GM23338 (cell line): ENCODE measurements around the gene PODN. TPM values are rescaled to one million over a fixed set of nuclear protein-coding genes. Genes with fewer than 3 reads are reported as not detected.

ENCODE experiments used
- ATAC-seq: fragments of 200-7000 bp; cut with Tn5 transposase; 3 replicates; pipeline ENCODE4 v1.9.1; 2020
- DNase-seq: peaks from one replicate; pipeline ENCODE4 v3.0.0-alpha.2; 2015; ENCODE audit warnings: low spot score
- H2AFZ ChIP-seq: fragments of 200-600 bp; sonication (generic); 2 replicates; pipeline ENCODE4 v1.8.0; 2016; ENCODE audit warnings: antibody characterized with exemption, mild to moderate bottlenecking, moderate library complexity
- H3F3A ChIP-seq: fragments of 200-600 bp; sonication (generic); replicated peaks from 2 replicates; pipeline ENCODE4 v1.8.0; 2017; ENCODE audit warnings: antibody characterized with exemption, mixed run types, low read depth
- H3K27ac ChIP-seq: fragments of 200-600 bp; sonication (generic); 2 replicates; pipeline ENCODE4 v1.6.1; 2016; ENCODE audit warnings: low read depth
- H3K27me3 ChIP-seq: fragments of 200-600 bp; sonication (generic); 2 replicates; pipeline ENCODE4 v1.8.0; 2016; ENCODE audit warnings: mild to moderate bottlenecking, mixed run types, moderate library complexity; ENCODE audit not compliant: insufficient read depth
- H3K36me3 ChIP-seq: fragments of 200-600 bp; sonication (generic); 2 replicates; pipeline ENCODE4 v1.8.0; 2016; ENCODE audit warnings: mild to moderate bottlenecking; ENCODE audit not compliant: insufficient read depth
- H3K4me1 ChIP-seq: fragments of 200-600 bp; sonication (generic); 2 replicates; pipeline ENCODE4 v1.8.0; 2016; ENCODE audit warnings: mild to moderate bottlenecking, moderate library complexity; ENCODE audit not compliant: insufficient read depth
- H3K4me2 ChIP-seq: fragments of 200-600 bp; sonication (generic); 2 replicates; pipeline ENCODE4 v1.7.1; 2017; ENCODE audit warnings: mixed run types
- H3K4me3 ChIP-seq: fragments of 200-600 bp; sonication (generic); 2 replicates; pipeline ENCODE4 v1.6.1; 2016; ENCODE audit warnings: mixed run types
- H3K79me2 ChIP-seq: fragments of 200-600 bp; sonication (generic); replicated peaks from 2 replicates; pipeline ENCODE4 v1.8.0; 2017; ENCODE audit warnings: mild to moderate bottlenecking; ENCODE audit not compliant: insufficient read depth
- H3K9me2 ChIP-seq: fragments of 200-600 bp; sonication (generic); 2 replicates; pipeline ENCODE4 v1.8.0; 2017; ENCODE audit not compliant: insufficient read depth
- H4K20me1 ChIP-seq: fragments of 200-600 bp; sonication (generic); replicated peaks from 2 replicates; pipeline ENCODE4 v1.8.0; 2017; ENCODE audit warnings: mild to moderate bottlenecking; ENCODE audit not compliant: insufficient read depth
- H3K27ac Mint-ChIP-seq: 2 replicates; pipeline ENCODE4 v1.8.0; 2020; ENCODE audit warnings: inconsistent platforms, mild to moderate bottlenecking, moderate library complexity, mixed read lengths
- H3K27me3 Mint-ChIP-seq: 3 replicates; pipeline ENCODE4 v1.8.0; 2022; ENCODE audit warnings: low read depth, mild to moderate bottlenecking, moderate library complexity, mixed read lengths, inconsistent platforms; ENCODE audit not compliant: insufficient read depth, poor library complexity
- H3K36me3 Mint-ChIP-seq: 3 replicates; pipeline ENCODE4 v1.8.0; 2021; ENCODE audit warnings: low read depth, mild to moderate bottlenecking, inconsistent platforms, moderate library complexity, mixed read lengths
- H3K4me1 Mint-ChIP-seq: 3 replicates; pipeline ENCODE4 v1.8.0; 2020; ENCODE audit warnings: mild to moderate bottlenecking, inconsistent platforms, mixed read lengths
- H3K4me3 Mint-ChIP-seq: 3 replicates; pipeline ENCODE4 v1.8.0; 2021; ENCODE audit warnings: moderate library complexity, mild to moderate bottlenecking, inconsistent platforms, mixed read lengths
- H3K9me3 Mint-ChIP-seq: 3 replicates; pipeline ENCODE4 v1.8.0; 2020; ENCODE audit warnings: moderate library complexity, mild to moderate bottlenecking, inconsistent platforms, mixed read lengths
- CREB1 ChIP-seq: fragments of 250-450 bp; sonication (Bioruptor Pico); IDR thresholded peaks from 2 replicates; pipeline ENCODE4 v1.5.0; 2020; ENCODE audit warnings: low read depth, mild to moderate bottlenecking, moderate library complexity
- JUNB ChIP-seq: IDR thresholded peaks from one replicate; pipeline ENCODE4 v1.6.1; 2016; ENCODE audit warnings: antibody characterized with exemption; ENCODE audit not compliant: unreplicated experiment
- ZNF114 ChIP-seq: fragments of 250-450 bp; sonication (Bioruptor Pico); IDR thresholded peaks from 2 replicates; pipeline ENCODE4 v1.5.0; 2020; ENCODE audit warnings: mild to moderate bottlenecking, moderate library complexity
- polyA plus RNA-seq: library from polyadenylated mRNA; unstranded; fragments of >200 nt; fragmentation: Nextera tagmentation; extraction: Ambion mirVana; gene quantifications from 2 replicates; pipeline ENCODE4 v1.2.1, GENCODE V29; 2016
- total RNA-seq: library from RNA; depleted of rRNA; stranded (reverse); fragments of >200 nt; shearing (Covaris generic); gene quantifications from 2 replicates; pipeline ENCODE4 v1.2.3, GENCODE V29; 2014
- TF ChIP-seq, protein P1 (sequence below): fragments of 250-450 bp; sonication (Bioruptor Pico); IDR thresholded peaks from 2 replicates; pipeline ENCODE4 v1.5.0; 2020; ENCODE audit warnings: mild to moderate bottlenecking, moderate library complexity
- TF ChIP-seq, protein P2 (sequence below): IDR thresholded peaks from 2 replicates; pipeline ENCODE4 v1.6.1; 2016; ENCODE audit warnings: antibody characterized with exemption
- TF ChIP-seq, protein P3 (sequence below), 2 experiments: fragments of 200-600 bp in 1 of 2; sonication (generic) in 1 of 2; conservative IDR thresholded peaks; 2 replicates each; pipeline versions ENCODE4 v1.5.1 to v1.6.1; 2016 to 2017; ENCODE audit warnings: antibody characterized with exemption in 2 of 2, low read depth in 2 of 2, mild to moderate bottlenecking in 2 of 2, moderate library complexity in 1 of 2

PODN gene
- total and polyA plus RNA-seq, 2 experiments from 2014 or later: 0.16 to 0.24 TPM

DNA sequence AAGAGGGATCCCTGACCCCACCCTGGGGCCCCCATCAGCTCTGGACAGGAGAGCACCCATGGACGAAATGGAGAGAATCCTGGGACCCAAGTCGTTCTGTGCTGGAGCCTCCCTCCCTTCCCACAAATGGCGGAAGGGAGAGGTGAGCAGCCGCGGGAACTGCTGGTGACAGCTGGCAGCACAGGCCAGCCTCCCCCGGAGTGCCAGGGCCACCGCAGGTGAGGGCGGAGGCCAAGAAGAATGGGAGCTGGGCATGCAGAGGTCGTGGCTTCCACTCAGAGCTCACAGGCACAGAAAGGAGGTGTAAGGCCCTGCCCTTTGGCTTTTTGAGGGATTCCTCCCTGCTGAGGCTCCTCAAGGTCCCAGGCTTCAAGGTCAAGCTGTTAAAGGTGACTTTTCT is 55.8 kb downstream of the PODN start (continued):
- TF ChIP-seq, protein P1, sequence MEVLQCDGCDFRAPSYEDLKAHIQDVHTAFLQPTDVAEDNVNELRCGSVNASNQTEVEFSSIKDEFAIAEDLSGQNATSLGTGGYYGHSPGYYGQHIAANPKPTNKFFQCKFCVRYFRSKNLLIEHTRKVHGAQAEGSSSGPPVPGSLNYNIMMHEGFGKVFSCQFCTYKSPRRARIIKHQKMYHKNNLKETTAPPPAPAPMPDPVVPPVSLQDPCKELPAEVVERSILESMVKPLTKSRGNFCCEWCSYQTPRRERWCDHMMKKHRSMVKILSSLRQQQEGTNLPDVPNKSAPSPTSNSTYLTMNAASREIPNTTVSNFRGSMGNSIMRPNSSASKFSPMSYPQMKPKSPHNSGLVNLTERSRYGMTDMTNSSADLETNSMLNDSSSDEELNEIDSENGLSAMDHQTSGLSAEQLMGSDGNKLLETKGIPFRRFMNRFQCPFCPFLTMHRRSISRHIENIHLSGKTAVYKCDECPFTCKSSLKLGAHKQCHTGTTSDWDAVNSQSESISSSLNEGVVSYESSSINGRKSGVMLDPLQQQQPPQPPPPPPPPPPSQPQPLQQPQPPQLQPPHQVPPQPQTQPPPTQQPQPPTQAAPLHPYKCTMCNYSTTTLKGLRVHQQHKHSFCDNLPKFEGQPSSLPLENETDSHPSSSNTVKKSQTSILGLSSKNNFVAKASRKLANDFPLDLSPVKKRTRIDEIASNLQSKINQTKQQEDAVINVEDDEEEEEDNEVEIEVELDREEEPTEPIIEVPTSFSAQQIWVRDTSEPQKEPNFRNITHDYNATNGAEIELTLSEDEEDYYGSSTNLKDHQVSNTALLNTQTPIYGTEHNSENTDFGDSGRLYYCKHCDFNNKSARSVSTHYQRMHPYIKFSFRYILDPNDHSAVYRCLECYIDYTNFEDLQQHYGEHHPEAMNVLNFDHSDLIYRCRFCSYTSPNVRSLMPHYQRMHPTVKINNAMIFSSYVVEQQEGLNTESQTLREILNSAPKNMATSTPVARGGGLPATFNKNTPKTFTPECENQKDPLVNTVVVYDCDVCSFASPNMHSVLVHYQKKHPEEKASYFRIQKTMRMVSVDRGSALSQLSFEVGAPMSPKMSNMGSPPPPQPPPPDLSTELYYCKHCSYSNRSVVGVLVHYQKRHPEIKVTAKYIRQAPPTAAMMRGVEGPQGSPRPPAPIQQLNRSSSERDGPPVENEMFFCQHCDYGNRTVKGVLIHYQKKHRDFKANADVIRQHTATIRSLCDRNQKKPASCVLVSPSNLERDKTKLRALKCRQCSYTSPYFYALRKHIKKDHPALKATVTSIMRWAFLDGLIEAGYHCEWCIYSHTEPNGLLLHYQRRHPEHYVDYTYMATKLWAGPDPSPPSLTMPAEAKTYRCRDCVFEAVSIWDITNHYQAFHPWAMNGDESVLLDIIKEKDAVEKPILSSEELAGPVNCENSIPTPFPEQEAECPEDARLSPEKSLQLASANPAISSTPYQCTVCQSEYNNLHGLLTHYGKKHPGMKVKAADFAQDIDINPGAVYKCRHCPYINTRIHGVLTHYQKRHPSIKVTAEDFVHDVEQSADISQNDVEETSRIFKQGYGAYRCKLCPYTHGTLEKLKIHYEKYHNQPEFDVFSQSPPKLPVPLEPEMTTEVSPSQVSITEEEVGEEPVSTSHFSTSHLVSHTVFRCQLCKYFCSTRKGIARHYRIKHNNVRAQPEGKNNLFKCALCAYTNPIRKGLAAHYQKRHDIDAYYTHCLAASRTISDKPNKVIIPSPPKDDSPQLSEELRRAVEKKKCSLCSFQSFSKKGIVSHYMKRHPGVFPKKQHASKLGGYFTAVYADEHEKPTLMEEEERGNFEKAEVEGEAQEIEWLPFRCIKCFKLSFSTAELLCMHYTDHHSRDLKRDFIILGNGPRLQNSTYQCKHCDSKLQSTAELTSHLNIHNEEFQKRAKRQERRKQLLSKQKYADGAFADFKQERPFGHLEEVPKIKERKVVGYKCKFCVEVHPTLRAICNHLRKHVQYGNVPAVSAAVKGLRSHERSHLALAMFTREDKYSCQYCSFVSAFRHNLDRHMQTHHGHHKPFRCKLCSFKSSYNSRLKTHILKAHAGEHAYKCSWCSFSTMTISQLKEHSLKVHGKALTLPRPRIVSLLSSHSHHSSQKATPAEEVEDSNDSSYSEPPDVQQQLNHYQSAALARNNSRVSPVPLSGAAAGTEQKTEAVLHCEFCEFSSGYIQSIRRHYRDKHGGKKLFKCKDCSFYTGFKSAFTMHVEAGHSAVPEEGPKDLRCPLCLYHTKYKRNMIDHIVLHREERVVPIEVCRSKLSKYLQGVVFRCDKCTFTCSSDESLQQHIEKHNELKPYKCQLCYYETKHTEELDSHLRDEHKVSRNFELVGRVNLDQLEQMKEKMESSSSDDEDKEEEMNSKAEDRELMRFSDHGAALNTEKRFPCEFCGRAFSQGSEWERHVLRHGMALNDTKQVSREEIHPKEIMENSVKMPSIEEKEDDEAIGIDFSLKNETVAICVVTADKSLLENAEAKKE (CRISPR knock-in tag): no peak
- TF ChIP-seq ZNF114 (CRISPR knock-in tag): no peak
- TF ChIP-seq JUNB: no peak

DNA sequence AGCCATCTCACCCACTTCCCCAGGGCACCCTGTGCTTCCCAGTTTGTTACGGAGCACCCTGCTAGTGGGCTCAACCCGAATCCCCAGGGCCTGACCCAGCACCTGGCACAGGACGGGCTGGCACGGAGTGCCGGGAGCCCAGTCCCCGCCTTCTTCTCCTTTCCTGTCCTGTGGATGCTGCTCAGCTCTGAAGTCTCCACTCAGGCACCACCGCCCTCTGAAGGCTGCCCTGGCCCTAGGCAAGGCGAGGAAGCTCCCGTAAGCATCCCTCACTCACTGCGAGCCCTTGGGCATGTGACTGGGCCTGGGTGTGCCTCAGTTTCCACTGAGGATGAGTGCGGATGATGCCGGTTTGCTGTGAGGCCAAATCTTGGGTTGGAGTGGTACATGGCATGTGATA is 58.6 kb downstream of the PODN start:
- DNase-seq (no peak), ATAC-seq (peak; percentile 32)
- Histone ChIP-seq H3K4me3 (peak overlapping the region; percentile 17; the same call in 1 of the 2 replicates), H3F3A (no peaks in the 10 kb centered on the region), H4K20me1 (no peaks in the 10 kb centered on the region), H3K9me2 (no peaks in the 10 kb centered on the region), H3K4me1 (peaks cover 10% of the 10 kb centered on the region), H3K27me3 (no peaks in the 10 kb centered on the region), H2AFZ (peak overlapping the region; percentile 96), H3K36me3 (no peaks in the 10 kb centered on the region), H3K27ac (no peak overlapping the region), H3K79me2 (no peaks in the 10 kb centered on the region), H3K4me2 (peak overlapping the region; percentile 65; the same call in 1 of the 2 replicates)
- H3K36me3 Mint-ChIP-seq: no peaks in the 10 kb centered on the region
- no peaks in the 10 kb centered on the region for H3K9me3 Mint-ChIP-seq
- peaks cover 40% of the 10 kb centered on the region for H3K4me1 Mint-ChIP-seq
- peaks cover 11% of the 10 kb centered on the region for H3K27me3 Mint-ChIP-seq
- no peak overlapping the region for H3K27ac Mint-ChIP-seq
- H3K4me3 Mint-ChIP-seq: no peak overlapping the region
- TF ChIP-seq CREB1 (CRISPR knock-in tag): no peak
- TF ChIP-seq, protein P2, sequence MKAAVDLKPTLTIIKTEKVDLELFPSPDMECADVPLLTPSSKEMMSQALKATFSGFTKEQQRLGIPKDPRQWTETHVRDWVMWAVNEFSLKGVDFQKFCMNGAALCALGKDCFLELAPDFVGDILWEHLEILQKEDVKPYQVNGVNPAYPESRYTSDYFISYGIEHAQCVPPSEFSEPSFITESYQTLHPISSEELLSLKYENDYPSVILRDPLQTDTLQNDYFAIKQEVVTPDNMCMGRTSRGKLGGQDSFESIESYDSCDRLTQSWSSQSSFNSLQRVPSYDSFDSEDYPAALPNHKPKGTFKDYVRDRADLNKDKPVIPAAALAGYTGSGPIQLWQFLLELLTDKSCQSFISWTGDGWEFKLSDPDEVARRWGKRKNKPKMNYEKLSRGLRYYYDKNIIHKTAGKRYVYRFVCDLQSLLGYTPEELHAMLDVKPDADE: no peak
- TF ChIP-seq, protein P3, sequence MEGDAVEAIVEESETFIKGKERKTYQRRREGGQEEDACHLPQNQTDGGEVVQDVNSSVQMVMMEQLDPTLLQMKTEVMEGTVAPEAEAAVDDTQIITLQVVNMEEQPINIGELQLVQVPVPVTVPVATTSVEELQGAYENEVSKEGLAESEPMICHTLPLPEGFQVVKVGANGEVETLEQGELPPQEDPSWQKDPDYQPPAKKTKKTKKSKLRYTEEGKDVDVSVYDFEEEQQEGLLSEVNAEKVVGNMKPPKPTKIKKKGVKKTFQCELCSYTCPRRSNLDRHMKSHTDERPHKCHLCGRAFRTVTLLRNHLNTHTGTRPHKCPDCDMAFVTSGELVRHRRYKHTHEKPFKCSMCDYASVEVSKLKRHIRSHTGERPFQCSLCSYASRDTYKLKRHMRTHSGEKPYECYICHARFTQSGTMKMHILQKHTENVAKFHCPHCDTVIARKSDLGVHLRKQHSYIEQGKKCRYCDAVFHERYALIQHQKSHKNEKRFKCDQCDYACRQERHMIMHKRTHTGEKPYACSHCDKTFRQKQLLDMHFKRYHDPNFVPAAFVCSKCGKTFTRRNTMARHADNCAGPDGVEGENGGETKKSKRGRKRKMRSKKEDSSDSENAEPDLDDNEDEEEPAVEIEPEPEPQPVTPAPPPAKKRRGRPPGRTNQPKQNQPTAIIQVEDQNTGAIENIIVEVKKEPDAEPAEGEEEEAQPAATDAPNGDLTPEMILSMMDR (conservative IDR thresholded peaks at IDR 0.05; ENCODE audit: low read depth in 2 of 2): peak in 1 of 2 experiments; percentile 47; a peak in 2 of 4 replicates
